ENCODE data around the gene C2orf69. TPM values are rescaled to one million over a fixed set of nuclear protein-coding genes. Genes with fewer than 3 reads are reported as not detected.

C2orf69 gene
- total RNA-seq, 1 experiment from 2014 or later = 22.0 TPM

- no peak overlapping the region for H2BK20ac ChIP-seq (ENCODE audit: low read depth, low read length, poor library complexity, severe bottlenecking)
- Mint-ChIP-seq H3K4me3 (no peak overlapping the region), H3K36me3 (ENCODE audit: insufficient read depth in 1 of 3, low read depth in 3 of 3) (no peaks in the 10 kb centered on the region), H3K27ac (no peak overlapping the region), H3K4me1 (peaks cover 3 to 8% of the 10 kb centered on the region in 2 experiments), H3K9me3 (no peaks in the 10 kb centered on the region; a peak in 1 of 5 replicates), H3K27me3 (ENCODE audit: low read depth) (no peaks in the 10 kb centered on the region)
- H2BK12ac ChIP-seq (ENCODE audit: insufficient read length, low read depth, low read length) = no peak overlapping the region
- H2AFZ ChIP-seq (ENCODE audit: low read length) = no peak overlapping the region
- WGBS (ENCODE audit: extremely low coverage, insufficient read length, low lambda C conversion rate) = no CpG with 5 or more reads among the region's 3 CpGs
- no peak overlapping the region for H3K27ac ChIP-seq (ENCODE audit: insufficient read length, low read depth, low read length)
- H4K5ac ChIP-seq (ENCODE audit: insufficient read length, low read depth, low read length) = no peak overlapping the region
- no peaks in the 10 kb centered on the region for H3K79me1 ChIP-seq (ENCODE audit: insufficient read depth, low read depth, low read length, poor library complexity, severe bottlenecking)
- H3T11ph ChIP-seq (ENCODE audit: low read length) = no peak overlapping the region
- no peak overlapping the region for H3K18ac ChIP-seq (ENCODE audit: insufficient read length, low read depth, low read length)
- no peaks in the 10 kb centered on the region; the same call in 1 of the 2 replicates for H3K4me1 ChIP-seq (ENCODE audit: insufficient read depth, low read length)
- H3K9me3 ChIP-seq (ENCODE audit: control insufficient read depth, low read depth, low read length) = no peaks in the 10 kb centered on the region
- no peak overlapping the region for H2AK5ac ChIP-seq (ENCODE audit: insufficient read length, low read length)
- no peak overlapping the region for H3K4me2 ChIP-seq (ENCODE audit: insufficient read depth, insufficient read length, low read length)
- H4K91ac ChIP-seq (ENCODE audit: insufficient read length, low read depth, low read length) = no peak overlapping the region
- DNase-seq = no peak
- no peak overlapping the region for H3K56ac ChIP-seq (ENCODE audit: insufficient read length, low read depth, low read length)
- H2BK15ac ChIP-seq (ENCODE audit: low read depth, low read length) = no peak overlapping the region
- no peak overlapping the region for H4K8ac ChIP-seq (replicated peaks; ENCODE audit: insufficient read length, low read depth, low read length)
- no peak overlapping the region for H2BK120ac ChIP-seq (ENCODE audit: low read depth, low read length, poor library complexity, severe bottlenecking)
- H3K79me2 ChIP-seq (ENCODE audit: insufficient read depth, low read length) = no peaks in the 10 kb centered on the region
- no peak for TF ChIP-seq CTCF (conservative IDR thresholded peaks at IDR 0.05)
- no peak overlapping the region for H3K4ac ChIP-seq (ENCODE audit: low read depth, low read length)
- H3K23me2 ChIP-seq (ENCODE audit: insufficient read length, low read depth, low read length, poor library complexity, severe bottlenecking) = peaks cover 4% of the 10 kb centered on the region
- H4K20me1 ChIP-seq (ENCODE audit: control insufficient read depth, insufficient read depth, insufficient read length) = no peaks in the 10 kb centered on the region
- H2BK5ac ChIP-seq (ENCODE audit: insufficient read length, low read length) = no peak overlapping the region
- H3K9ac ChIP-seq (ENCODE audit: extremely low read depth, insufficient read length, low read length) = no peak overlapping the region
- H3K23ac ChIP-seq (ENCODE audit: insufficient read length, low read depth, low read length) = no peak overlapping the region
- no peaks in the 10 kb centered on the region for H3K27me3 ChIP-seq (ENCODE audit: insufficient read depth, low read length)
- no peak overlapping the region for H3K14ac ChIP-seq (ENCODE audit: insufficient read depth, low read length)
Measured at GRCh38 chr2:199975273-199975895, 64.3 kb downstream of the C2orf69 start.

Other genes starting within 250 kb of the C2orf69 start
- 0.81 and 2.0 TPM in 2 replicates for gene FTCDNL1, start 60.1 kb upstream of the C2orf69 start, total RNA-seq (2021)
- 16.5 and 17.7 TPM in 2 replicates for gene TYW5, start 44.2 kb downstream of the C2orf69 start, total RNA-seq (2021)
- 28.6 and 32.3 TPM in 2 replicates for gene MAIP1, start 44.3 kb downstream of the C2orf69 start, total RNA-seq (2021)

All from H9 (cell line).